GM19193 (cell line): ENCODE results near the gene DHCR7.

Experiments
- POLR2A ChIP-seq: IDR thresholded peaks from 4 replicates; pipeline ENCODE4 v1.6.1; 2011; ENCODE audit not compliant: insufficient read depth, insufficient read length; ENCODE audit errors: extremely low read depth

Gene DHCR7

DNA sequence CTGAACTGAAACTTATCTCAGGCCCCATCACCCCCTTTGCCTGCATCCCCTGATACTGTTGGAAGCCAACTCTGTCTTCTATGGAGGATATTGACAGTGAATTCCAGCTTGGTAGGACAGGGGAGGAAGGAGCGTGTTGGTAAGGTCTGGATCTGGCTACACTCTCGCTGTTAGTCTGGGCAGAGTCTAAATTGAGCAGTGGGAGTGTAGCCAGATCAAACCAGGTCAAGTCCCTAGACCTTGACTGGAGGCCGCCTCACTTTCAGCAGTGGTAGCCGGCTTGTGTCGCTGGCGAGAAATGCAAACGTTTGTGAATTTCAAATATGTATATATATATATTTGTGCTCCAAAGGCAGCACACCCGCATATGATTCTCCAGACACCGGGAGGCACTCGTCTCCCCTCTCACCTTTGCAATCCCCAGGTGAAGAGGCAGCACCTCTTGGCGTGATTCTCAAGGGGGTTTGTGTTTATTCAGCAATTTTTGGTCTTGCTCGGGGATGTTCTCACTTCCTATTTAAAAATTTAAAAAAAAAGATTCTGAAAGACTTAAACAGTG, 26.7 kb downstream of the DHCR7 start:
- TF ChIP-seq POLR2A, result no peak

DNA sequence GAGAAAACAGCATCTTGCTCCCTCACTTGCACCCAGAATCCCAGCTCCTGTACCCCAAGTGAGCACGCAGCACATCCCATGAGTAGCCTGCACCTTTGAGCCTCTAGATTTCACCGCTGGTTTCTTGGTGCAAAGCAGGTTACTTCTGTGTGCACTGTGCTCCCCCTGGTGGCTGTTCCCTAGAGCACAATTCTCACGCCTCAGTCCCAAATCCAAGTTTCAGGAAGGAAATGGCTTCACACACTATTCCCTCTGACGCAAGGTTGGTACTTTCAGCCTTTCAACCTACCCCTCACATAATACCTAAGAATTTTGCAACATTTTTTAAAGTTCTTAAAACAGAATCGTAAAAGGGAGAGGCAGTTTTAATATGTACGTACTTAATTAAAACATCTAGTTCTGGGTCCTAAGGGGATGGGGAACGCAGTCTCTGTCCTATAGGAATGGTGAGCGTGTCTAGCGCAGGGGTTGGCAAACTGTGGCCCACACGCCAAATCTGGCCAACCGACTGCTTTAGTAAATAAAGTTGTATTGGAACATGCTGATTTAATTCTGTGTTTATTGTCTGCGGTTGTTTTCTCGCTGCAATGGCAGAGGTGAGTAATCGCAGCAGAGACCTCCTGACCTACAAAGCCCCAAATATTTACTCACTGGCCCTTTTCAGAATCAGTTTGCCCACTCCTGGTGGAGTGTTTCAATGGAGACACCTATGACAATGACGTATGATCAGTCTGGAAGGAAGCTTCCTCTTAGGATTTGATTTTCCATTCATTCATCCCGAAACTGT, 27.5 kb downstream of the DHCR7 start:
- TF ChIP-seq POLR2A, result no peak

- no peak for TF ChIP-seq POLR2A
Measured at GRCh38 chr11:71418643-71419042, 29.6 kb downstream of the DHCR7 start.

- TF ChIP-seq POLR2A, result no peak
Measured at GRCh38 chr11:71414645-71415044, 33.5 kb downstream of the DHCR7 start.

DNA sequence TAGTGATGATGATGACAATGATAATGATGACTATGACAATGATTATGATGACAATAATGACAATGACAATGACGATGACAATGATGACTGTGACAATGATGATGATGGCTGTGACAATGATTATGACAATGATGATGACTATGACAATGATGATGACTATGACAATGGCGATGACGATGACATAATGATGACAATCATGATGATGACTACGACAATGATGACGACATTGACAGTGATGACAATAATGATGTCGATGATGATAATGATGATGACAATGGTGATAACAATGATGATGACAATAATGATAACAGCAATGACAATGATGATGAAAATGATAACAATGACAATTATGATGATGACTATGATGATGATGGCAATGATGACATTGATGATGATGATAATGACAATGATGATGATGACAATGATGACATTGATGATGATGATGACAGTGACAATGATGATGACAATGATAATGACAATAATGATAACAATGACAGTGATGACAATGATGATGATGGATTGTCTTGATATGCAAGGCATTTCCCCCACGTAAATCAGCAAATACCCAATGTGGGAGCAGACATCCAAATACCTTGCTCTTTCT, 37.7 kb downstream of the DHCR7 start:
- TF ChIP-seq POLR2A, result no peak

DNA sequence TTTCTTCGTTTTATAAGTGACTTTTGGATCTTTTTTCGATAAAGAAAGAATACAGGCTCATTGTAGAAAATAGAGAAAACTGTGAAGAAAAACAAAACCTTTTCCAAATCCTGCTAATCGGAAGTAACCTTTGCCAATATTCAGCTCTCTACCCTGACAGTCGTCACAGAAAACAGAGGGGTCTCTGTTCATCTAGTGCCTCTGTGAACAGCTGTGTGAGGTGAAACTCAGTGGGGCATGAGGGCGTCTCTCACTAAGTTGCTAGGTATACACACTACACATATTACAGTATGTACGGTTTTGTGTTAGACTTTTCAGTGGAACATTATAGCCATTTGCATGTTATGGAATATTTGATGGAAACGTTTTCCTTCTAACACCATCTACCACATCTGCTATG, 39.4 kb downstream of the DHCR7 start:
- TF ChIP-seq POLR2A, result no peak

DNA sequence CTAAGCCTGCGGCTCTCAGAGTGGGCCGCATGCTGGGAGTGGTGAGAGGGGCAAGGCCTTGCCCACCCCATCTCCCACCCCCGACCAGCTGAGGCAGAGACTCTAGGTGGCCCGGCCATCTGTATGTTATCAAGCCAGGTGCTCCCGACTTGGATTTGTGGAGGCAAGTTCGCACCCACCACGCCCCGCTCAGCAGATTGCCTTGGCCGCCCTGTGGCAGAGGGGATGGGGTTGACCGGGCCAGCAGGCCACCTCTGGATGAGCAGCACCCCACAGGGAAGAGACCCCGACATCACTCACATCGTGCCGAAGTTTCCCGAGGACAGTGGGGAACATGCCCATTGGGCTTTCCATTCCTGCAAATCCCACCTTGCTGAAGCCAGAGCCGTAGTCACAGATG, 40.8 kb downstream of the DHCR7 start:
- no peak for TF ChIP-seq POLR2A

DNA sequence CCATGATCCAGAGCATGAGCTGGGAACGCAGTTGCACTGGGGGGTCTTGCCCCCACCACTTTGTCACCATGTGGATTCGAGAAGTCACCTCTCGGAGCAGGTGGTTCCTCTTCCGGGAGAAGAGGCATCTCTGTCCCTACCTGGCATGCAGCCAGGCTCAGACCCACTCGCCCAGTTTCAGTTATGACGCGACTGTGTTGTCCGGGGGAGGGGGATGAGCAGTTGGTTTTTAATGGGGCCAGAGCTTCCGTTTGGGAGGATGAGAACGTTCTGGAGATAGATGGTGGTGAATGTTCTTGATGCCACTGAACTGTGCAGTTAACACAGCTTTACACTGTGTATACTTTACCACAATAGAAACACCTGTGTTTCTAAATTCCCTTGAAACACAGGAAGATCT, 41.5 kb downstream of the DHCR7 start:
- no peak for TF ChIP-seq POLR2A

- TF ChIP-seq POLR2A, result no peak
Measured at GRCh38 chr11:71404209-71404608, 44.0 kb downstream of the DHCR7 start.

DNA sequence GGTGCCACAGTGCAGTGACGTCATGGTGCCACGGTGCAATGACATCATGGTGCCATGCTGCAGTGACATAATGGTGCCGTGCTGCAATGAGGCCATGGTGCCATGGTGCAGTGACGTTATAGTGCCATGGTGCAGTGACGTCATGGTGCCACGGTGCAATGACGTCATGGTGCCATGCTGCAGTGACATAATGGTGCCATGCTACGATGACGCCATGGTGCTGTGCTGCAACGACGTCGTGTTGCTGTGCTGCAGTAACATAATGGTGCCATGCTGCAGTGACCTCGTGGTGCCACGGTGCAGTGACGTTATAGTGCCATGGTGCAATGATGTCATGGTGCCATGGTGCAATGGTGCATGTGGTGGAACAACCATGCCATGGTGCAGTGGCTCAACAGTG, 45.3 kb downstream of the DHCR7 start:
- TF ChIP-seq POLR2A, result no peak

GRCh38 chr11:71400216-71400615, 48.0 kb downstream of the DHCR7 start:
- no peak for TF ChIP-seq POLR2A

- no peak for TF ChIP-seq POLR2A
Measured at GRCh38 chr11:71399341-71399740, 48.9 kb downstream of the DHCR7 start.

DNA sequence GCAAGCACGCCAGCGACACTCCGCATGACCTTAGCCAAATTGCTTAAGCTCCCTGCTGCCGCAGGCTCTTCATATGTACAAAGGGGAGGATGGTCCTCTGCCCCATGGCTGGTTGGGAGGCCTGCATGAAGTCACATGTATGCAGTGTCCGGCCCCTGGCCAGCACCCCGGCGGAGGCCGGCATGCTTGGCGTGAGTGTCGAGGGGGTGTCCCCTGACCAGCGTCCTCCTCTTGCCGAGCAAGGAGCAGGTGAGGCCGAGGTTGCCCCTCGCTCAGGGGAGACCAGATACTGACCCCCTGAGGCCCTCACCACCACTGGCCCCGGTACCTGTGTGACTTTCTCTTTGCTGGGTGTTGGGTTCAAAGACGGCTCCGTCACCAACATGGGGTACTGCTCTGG, 50.2 kb downstream of the DHCR7 start:
- TF ChIP-seq POLR2A, result no peak

DNA sequence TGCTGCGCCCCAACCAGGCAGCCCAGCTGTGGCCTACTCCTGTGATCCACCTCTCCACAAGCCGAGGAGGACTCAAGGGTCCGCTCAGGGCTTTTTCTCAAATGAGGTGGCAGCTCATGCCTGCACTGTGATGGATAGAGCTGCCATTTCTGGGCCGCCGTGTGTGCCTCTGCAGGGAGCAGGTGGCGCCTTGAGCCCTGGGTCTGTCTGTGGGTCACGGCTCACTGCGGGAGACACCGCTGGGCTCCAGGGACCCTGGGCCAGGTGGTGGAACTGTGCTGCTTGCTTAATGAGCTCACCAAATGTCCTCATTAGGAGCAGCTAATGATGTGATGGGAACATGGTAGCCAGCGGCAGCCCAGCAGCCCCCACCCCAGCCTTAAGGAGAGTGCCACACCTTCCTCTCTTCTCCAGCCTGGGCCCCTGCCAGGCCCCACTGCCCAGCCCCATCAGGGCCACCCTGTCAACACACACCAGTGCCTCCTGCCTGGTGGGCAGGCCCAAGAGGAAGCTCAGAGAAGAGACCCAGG, 50.8 kb downstream of the DHCR7 start:
- TF ChIP-seq POLR2A, result no peak

DNA sequence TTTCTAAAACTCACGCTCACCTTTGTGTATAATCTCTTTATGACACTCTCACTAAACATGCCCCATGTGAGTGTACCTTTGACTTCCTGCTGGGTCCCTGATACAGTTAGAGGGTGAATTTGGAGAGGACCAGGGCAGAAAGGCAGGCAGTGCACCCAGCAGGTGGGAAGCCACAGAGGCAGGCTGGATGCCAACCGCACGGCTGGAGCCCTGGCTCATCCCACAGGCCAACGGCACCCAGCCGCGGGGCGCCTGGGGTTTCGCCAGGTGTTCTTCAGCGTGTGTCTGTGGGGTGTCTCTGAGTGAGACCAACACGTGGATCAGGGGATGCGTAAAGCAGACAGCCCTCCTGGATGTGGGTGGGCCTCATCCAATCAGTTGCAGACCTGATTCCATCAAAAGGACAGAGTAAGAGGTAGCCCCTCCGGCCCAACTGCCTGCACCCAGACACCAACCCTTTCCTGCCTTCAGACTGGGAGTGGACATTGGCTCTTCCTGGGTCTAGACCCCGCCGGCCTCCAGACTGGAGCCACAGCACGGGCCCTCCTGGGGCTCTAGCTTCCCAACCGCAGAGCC, 51.6 kb downstream of the DHCR7 start:
- no peak for TF ChIP-seq POLR2A
